NCI-H2029 (cell line): ENCODE data around the gene TMEM168.

Experiments
- DNase-seq: peaks from one replicate; lab custom pipeline; 2025; lab: John Stamatoyannopoulos, UW

TMEM168 gene

GRCh38 chr7:112721366-112721765, 68.8 kb downstream of the TMEM168 start:
- DNase-seq, result no peak

DNA sequence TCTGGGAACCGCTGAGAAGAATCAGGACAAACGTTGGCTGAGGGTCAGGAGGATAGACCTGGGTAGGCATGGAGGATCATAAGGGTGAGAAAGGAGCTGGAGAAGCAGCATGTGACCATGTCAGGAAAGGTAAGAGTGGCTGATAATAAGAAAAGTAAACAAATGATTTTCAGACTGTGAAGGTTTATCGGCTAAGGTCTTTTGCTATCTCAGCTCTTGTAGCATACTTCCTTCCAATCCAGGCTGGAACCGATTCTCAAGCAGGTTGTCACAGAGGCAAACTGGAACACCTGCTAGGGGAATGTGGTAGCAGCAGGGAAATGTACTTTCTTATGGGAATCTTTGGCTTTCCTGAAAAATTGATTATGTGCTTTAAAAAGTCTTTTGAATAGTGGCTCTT, 74.7 kb downstream of the TMEM168 start:
- no peak for DNase-seq

DNA sequence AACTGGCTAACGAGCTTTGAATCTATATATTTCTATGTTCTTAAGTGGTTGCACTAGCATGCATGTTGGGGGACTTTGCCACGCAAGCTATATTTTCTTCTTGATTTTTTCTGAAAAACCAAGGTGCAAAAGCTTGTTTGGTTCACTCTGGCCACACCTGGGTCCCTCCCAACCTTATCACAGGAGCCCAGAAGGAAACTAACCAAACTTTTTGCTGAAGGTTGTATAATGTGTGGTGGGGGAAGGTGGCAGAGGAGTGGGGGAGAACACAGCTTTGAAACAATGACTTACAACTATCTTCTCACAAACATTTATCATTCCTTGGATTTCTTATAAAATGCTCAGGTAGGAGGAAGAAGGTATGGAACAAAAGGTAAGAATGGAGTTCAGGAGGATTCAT, 75.3 kb downstream of the TMEM168 start:
- DNase-seq, result no peak
